GM12891 (cell line): ENCODE results near the gene SORCS2.

Experiments
- POLR2A ChIP-seq: IDR thresholded peaks from 2 replicates; pipeline ENCODE4 v1.6.1; 2011; ENCODE audit warnings: low read depth, low read length, control low read depth
- POLR2AphosphoS5 ChIP-seq: IDR thresholded peaks from 2 replicates; pipeline ENCODE4 v1.6.1; 2011; ENCODE audit warnings: low read depth, low read length, control low read depth
- POU2F2 ChIP-seq: IDR thresholded peaks from 2 replicates; pipeline ENCODE4 v1.6.1; 2011; ENCODE audit warnings: low read depth, mild to moderate bottlenecking, control low read depth, low read length, moderate library complexity
- TAF1 ChIP-seq: IDR thresholded peaks from 2 replicates; pipeline ENCODE4 v1.6.1; 2011; ENCODE audit warnings: low read depth, low read length, control low read depth

- no peak for TF ChIP-seq TAF1
- no peak for TF ChIP-seq POLR2A
- TF ChIP-seq POLR2AphosphoS5, result no peak
- no peak for TF ChIP-seq POU2F2
Measured at GRCh38 chr4:7153711-7154110, 38.6 kb upstream of the SORCS2 start.
